Measurements from ENCODE around the gene GABPB1. TPM values are rescaled to one million over a fixed set of nuclear protein-coding genes. Genes with fewer than 3 reads are reported as not detected.
A peak's percentile ranks its signal among the peaks of the same experiment; 100 is the strongest.

The GABPB1 gene
- total and polyA plus RNA-seq, 3 experiments from 2014 or later, result 22.5 to 46.5 (median 45.7) TPM

DNA sequence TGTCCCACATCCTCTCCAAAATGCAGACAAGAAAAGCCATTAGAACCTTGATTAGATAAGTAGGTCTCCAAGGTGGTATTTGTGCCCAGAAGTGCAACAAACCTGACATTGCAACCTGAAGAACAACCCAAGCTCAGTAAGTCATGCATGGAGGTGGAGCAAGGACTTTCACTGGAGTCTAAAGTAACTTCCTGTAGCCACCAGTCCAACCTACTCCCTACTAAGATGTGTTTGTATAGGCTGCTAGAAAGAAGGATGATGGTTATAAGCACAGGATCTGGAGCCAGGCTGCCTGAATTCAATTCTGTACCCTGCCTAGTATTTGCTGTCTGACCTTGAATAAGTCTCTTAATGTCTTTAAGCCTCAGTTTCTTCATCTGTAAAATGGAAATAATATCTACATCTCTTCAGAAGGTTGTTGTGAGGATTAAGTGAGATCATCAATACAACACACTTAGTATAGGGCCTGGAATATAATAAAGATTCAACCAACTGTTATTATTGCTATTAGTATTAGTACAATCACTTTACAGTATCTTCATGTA is 121.7 kb downstream of the GABPB1 start:
- Histone ChIP-seq H3K27ac (ENCODE audit: low read depth, low read length) (no peak overlapping the region), H3K36me3 (ENCODE audit: insufficient read depth, low read length) (no peaks in the 10 kb centered on the region), H3K4me3 (ENCODE audit: low read length) (no peak overlapping the region), H3K9me3 (ENCODE audit: low read length) (no peaks in the 10 kb centered on the region), H3K27me3 (ENCODE audit: insufficient read depth, low read length, poor library complexity, severe bottlenecking) (no peaks in the 10 kb centered on the region), H3K4me1 (ENCODE audit: insufficient read depth, low read length) (no peaks in the 10 kb centered on the region)
- Mint-ChIP-seq H3K4me1 (no peaks in the 10 kb centered on the region), H3K27me3 (no peaks in the 10 kb centered on the region), H3K9me3 (no peaks in the 10 kb centered on the region), H3K27ac (peak overlapping the region in 3 of 8 donors; percentile 35 to 49 (median 37)), H3K4me3 (no peak overlapping the region), H3K36me3 (peaks cover 0 to 3% (median 0%) of the 10 kb centered on the region in 3 donors)
- no peak for DNase-seq
- CTCF ChIA-PET, result no interaction called here
- POLR2A ChIA-PET, result no interaction called here

- POLR2A ChIA-PET, result no interaction called here
- no peaks in the 10 kb centered on the region for H3K4me1 Mint-ChIP-seq
- CTCF ChIA-PET, result no interaction called here
Observed at GRCh38 chr15:50232791-50233190, 122.2 kb downstream of the GABPB1 start.

GRCh38 chr15:50231761-50232160 is 123.2 kb downstream of the GABPB1 start:
- no peaks in the 10 kb centered on the region for H3K9me3 ChIP-seq (ENCODE audit: low read length)
- Mint-ChIP-seq H3K27ac (no peak overlapping the region), H3K4me1 (no peaks in the 10 kb centered on the region), H3K36me3 (peaks cover 0 to 3% (median 0%) of the 10 kb centered on the region in 3 donors), H3K9me3 (no peaks in the 10 kb centered on the region), H3K4me3 (no peak overlapping the region), H3K27me3 (no peaks in the 10 kb centered on the region)
- H3K36me3 ChIP-seq (ENCODE audit: insufficient read depth, low read length), result no peaks in the 10 kb centered on the region
- no peaks in the 10 kb centered on the region for H3K27me3 ChIP-seq (ENCODE audit: insufficient read depth, low read length, poor library complexity, severe bottlenecking)
- H3K4me3 ChIP-seq (ENCODE audit: low read length), result no peak overlapping the region
- no peak for DNase-seq
- H3K4me1 ChIP-seq (ENCODE audit: insufficient read depth, low read length), result no peaks in the 10 kb centered on the region
- ChIA-PET CTCF (no interaction called here), POLR2A (no interaction called here)
- H3K27ac ChIP-seq (ENCODE audit: low read depth, low read length), result no peak overlapping the region

More at GRCh38 chr15:50232791-50233190, 122.2 kb downstream of the GABPB1 start:
- peaks cover 0 to 3% (median 0%) of the 10 kb centered on the region in 3 donors for H3K36me3 Mint-ChIP-seq
- peak overlapping the region in 2 of 8 donors; percentile 49 to 77 for H3K27ac Mint-ChIP-seq
- Histone ChIP-seq H3K9me3 (ENCODE audit: low read length) (no peaks in the 10 kb centered on the region), H3K36me3 (ENCODE audit: insufficient read depth, low read length) (no peaks in the 10 kb centered on the region), H3K4me3 (ENCODE audit: low read length) (no peak overlapping the region), H3K4me1 (ENCODE audit: insufficient read depth, low read length) (no peaks in the 10 kb centered on the region), H3K27ac (ENCODE audit: low read depth, low read length) (no peak overlapping the region), H3K27me3 (ENCODE audit: insufficient read depth, low read length, poor library complexity, severe bottlenecking) (no peaks in the 10 kb centered on the region)
- DNase-seq, result no peak
- H3K9me3 Mint-ChIP-seq, result no peaks in the 10 kb centered on the region
- H3K27me3 Mint-ChIP-seq, result no peaks in the 10 kb centered on the region
- no peak overlapping the region for H3K4me3 Mint-ChIP-seq

DNA sequence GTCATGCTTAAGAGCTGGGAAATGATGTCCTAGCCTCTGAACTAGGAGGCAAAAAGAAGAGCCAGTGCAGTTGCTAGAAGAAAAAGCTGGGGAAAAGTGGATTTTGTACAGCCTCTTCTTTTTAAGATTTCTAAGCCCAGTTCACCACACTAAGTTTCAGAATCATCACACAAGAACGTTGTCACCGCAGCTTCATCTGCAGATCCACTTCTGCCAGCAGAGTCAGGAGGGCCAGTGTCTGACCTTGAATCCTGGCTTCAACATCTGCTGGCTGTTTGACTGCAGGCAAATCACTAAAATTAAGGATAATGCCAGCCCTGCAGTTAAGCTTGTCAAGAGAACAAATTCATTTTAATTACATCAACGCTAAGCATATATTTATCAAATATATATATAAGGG is 125.7 kb downstream of the GABPB1 start:
- ChIA-PET CTCF (interaction anchor here (0.9 kb wide), 1 partner anchor 9 kb away, joined by 5 read pairs; no protein-coding TSS in a partner anchor), POLR2A (no interaction called here)
- DNase-seq, result no peak
- no peaks in the 10 kb centered on the region for H3K4me1 Mint-ChIP-seq
- Histone ChIP-seq H3K27ac (ENCODE audit: low read depth, low read length) (no peak overlapping the region), H3K4me3 (ENCODE audit: low read length) (no peak overlapping the region), H3K4me1 (ENCODE audit: insufficient read depth, low read length) (no peaks in the 10 kb centered on the region), H3K36me3 (ENCODE audit: insufficient read depth, low read length) (no peaks in the 10 kb centered on the region), H3K9me3 (ENCODE audit: low read length) (no peaks in the 10 kb centered on the region), H3K27me3 (ENCODE audit: insufficient read depth, low read length, poor library complexity, severe bottlenecking) (no peaks in the 10 kb centered on the region)
- peaks cover 0 to 3% (median 0%) of the 10 kb centered on the region in 3 donors for H3K36me3 Mint-ChIP-seq
- no peaks in the 10 kb centered on the region for H3K9me3 Mint-ChIP-seq
- H3K4me3 Mint-ChIP-seq, result no peak overlapping the region
- H3K27ac Mint-ChIP-seq, result no peak overlapping the region
- H3K27me3 Mint-ChIP-seq, result no peaks in the 10 kb centered on the region

DNA sequence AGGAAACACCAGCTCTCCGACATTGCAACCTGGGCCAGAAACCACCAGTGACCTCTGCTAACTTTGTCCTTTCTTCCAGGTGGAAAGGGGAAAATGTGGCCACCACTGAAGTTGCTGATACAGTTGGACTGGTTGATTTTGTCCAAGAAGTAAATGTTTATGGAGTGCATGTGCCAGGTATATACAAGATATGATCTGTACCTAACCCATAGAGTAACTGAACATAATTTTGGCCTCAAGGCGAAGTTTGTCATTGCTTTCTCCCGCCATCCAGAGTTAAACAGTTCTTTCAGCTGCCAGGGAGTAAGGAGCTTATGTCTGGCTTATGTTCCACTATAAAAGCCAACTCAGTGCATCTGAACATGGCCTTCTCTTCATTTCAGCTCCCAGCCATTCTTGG is 126.1 kb downstream of the GABPB1 start:
- POLR2A ChIA-PET, result no interaction called here
- H3K27me3 Mint-ChIP-seq, result no peaks in the 10 kb centered on the region
- H3K9me3 ChIP-seq (ENCODE audit: low read length), result no peaks in the 10 kb centered on the region
- H3K27me3 ChIP-seq (ENCODE audit: insufficient read depth, low read length, poor library complexity, severe bottlenecking), result no peaks in the 10 kb centered on the region
- no peaks in the 10 kb centered on the region for H3K4me1 Mint-ChIP-seq
- H3K4me3 ChIP-seq (ENCODE audit: low read length), result no peak overlapping the region
- no peak for DNase-seq
- no peak overlapping the region for H3K27ac Mint-ChIP-seq
- CTCF ChIA-PET, result interaction anchor here (0.9 kb wide), 1 partner anchor 9 kb away, joined by 5 read pairs; no protein-coding TSS in a partner anchor
- H3K4me3 Mint-ChIP-seq, result no peak overlapping the region
- no peak overlapping the region for H3K27ac ChIP-seq (ENCODE audit: low read depth, low read length)
- no peaks in the 10 kb centered on the region for H3K4me1 ChIP-seq (ENCODE audit: insufficient read depth, low read length)
- peaks cover 0 to 2% (median 0%) of the 10 kb centered on the region in 3 donors for H3K36me3 Mint-ChIP-seq
- H3K9me3 Mint-ChIP-seq, result no peaks in the 10 kb centered on the region
- H3K36me3 ChIP-seq (ENCODE audit: insufficient read depth, low read length), result no peaks in the 10 kb centered on the region

GRCh38 chr15:50227076-50227475 is 127.9 kb downstream of the GABPB1 start:
- H3K27me3 ChIP-seq (ENCODE audit: insufficient read depth, low read length, poor library complexity, severe bottlenecking), result no peaks in the 10 kb centered on the region
- Mint-ChIP-seq H3K9me3 (no peaks in the 10 kb centered on the region), H3K27ac (no peak overlapping the region), H3K27me3 (no peaks in the 10 kb centered on the region), H3K4me3 (no peak overlapping the region), H3K4me1 (no peaks in the 10 kb centered on the region), H3K36me3 (peaks cover 0 to 6% (median 0%) of the 10 kb centered on the region in 3 donors)
- POLR2A ChIA-PET, result no interaction called here
- H3K27ac ChIP-seq (ENCODE audit: low read depth, low read length), result no peak overlapping the region
- no peak overlapping the region for H3K4me3 ChIP-seq (ENCODE audit: low read length)
- CTCF ChIA-PET, result no interaction called here
- no peaks in the 10 kb centered on the region for H3K36me3 ChIP-seq (ENCODE audit: insufficient read depth, low read length)
- H3K4me1 ChIP-seq (ENCODE audit: insufficient read depth, low read length), result no peaks in the 10 kb centered on the region
- DNase-seq, result no peak
- no peaks in the 10 kb centered on the region for H3K9me3 ChIP-seq (ENCODE audit: low read length)

DNA sequence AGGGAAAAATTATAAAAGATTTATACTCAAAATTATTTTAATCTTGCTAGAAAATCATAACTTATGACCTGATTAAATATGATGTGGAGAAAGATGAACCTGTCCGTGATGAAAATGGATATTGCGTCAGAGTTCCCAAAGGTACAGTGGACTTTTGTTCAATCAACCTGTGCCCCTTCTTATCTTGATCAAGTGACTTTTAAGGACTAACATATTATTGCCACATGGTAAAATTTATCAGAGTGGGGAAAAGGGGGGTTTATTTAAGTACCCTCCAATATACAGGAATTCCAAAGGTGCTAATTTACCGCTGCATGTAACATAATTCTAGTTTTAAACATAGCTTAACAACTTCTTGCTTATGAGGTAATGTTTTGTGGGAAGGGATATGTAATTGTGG is 129.1 kb downstream of the GABPB1 start:
- CTCF ChIA-PET, result no interaction called here
- no peak overlapping the region for H3K27ac ChIP-seq (ENCODE audit: low read depth, low read length)
- no peaks in the 10 kb centered on the region for H3K36me3 ChIP-seq (ENCODE audit: insufficient read depth, low read length)
- Mint-ChIP-seq H3K4me1 (no peaks in the 10 kb centered on the region), H3K27me3 (no peaks in the 10 kb centered on the region), H3K4me3 (no peak overlapping the region), H3K9me3 (no peaks in the 10 kb centered on the region), H3K36me3 (peaks cover 0 to 6% (median 0%) of the 10 kb centered on the region in 3 donors), H3K27ac (no peak overlapping the region)
- H3K27me3 ChIP-seq (ENCODE audit: insufficient read depth, low read length, poor library complexity, severe bottlenecking), result no peaks in the 10 kb centered on the region
- H3K4me3 ChIP-seq (ENCODE audit: low read length), result no peak overlapping the region
- DNase-seq, result no peak
- H3K4me1 ChIP-seq (ENCODE audit: insufficient read depth, low read length), result no peaks in the 10 kb centered on the region
- no peaks in the 10 kb centered on the region for H3K9me3 ChIP-seq (ENCODE audit: low read length)
- POLR2A ChIA-PET, result no interaction called here
